ENCODE results near the gene MNT. TPM values are rescaled to one million over a fixed set of nuclear protein-coding genes. Genes with fewer than 3 reads are reported as not detected.

Gene MNT
- total and polyA plus RNA-seq, 9 of the 15 experiments (the other 6 are each of a cell fraction or from before 2014, with no cell fraction given), result 0.18 to 23.8 (median 5.3) TPM

DNA sequence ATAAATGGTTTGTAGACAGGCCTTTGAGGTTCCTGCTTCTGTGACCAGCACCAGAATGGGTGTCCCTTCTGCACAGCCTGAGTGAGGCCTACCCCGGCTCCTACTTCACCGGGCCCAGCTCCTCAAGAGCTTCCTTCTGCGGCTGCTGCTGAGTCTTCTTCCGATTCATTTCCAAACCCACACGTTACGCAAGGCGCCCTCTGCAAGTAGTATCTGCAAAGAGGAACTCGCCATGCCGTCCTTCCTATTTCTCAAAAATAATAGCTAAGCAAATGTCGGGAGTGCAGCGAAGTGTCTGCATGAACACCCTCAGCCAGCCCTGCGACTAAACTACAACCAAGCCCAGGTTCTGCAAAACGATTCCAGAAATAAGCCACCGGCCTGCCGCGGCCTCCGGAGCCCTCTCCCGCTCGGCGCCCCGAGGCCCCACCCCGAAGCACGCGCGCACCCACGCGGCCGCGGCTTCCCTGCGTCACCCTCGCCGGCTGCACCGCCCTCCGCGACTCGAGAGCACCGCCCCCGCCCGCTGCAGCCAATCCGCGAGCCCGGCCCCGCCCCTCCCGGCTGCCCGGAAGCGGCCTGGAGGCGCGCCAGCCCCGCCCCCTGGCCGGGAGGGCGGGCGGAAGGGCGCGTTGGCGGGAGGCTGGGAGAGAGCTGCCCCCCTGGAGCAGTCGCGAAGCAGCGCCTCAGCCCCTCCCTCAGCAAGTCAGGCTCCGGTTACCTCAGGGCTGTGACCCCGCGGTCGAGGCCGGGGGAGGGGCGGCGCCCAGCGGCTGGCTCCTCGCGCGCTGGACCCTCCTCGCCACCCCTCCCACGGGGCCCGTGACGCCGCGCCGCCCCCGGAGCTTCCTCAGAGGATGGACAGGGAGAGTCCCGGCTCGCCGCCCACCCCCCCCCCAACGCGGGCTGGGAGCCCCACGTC, 8.3 kb downstream of the MNT start (continued):
- TF ChIP-seq MXD1 (CRISPR knock-in tag; IDR thresholded peaks at IDR 0.05; ENCODE audit: borderline replicate concordance, poor library complexity, severe bottlenecking) (no peak), ETV6 (IDR thresholded peaks at IDR 0.05; ENCODE audit: borderline replicate concordance in 1 of 2, low read depth in 2 of 2, low read length in 1 of 2) (no peak), ETV6 (CRISPR knock-in tag; IDR thresholded peaks at IDR 0.05; ENCODE audit: borderline replicate concordance) (no peak), KLF13 (tag; IDR thresholded peaks at IDR 0.05; ENCODE audit: borderline replicate concordance, low read depth) (peak; percentile 29; the same call in 1 of the 2 replicates), KLF6 (CRISPR knock-in tag; IDR thresholded peaks at IDR 0.05; ENCODE audit: borderline replicate concordance) (no peak), HNRNPL (IDR thresholded peaks at IDR 0.05; ENCODE audit: low read depth, low read length) (no peak), FOXA1 (IDR thresholded peaks at IDR 0.05; ENCODE audit: borderline replicate concordance) (no peak), XRCC3 (IDR thresholded peaks at IDR 0.05) (no peak), TEAD2 (tag; IDR thresholded peaks at IDR 0.05) (no peak), GATAD2A (IDR thresholded peaks at IDR 0.05) (no peak), ZC3H4 (CRISPR knock-in tag; IDR thresholded peaks at IDR 0.05; ENCODE audit: borderline replicate concordance) (no peak), DIDO1 (tag; IDR thresholded peaks at IDR 0.05; ENCODE audit: low read depth) (no peak), SOX6 (IDR thresholded peaks at IDR 0.05) (no peak), ZNF79 (CRISPR knock-in tag; IDR thresholded peaks at IDR 0.05; ENCODE audit: low read depth) (no peak), ZNF384 (IDR thresholded peaks at IDR 0.05; ENCODE audit: low read depth, low read length) (no peak), PURB (CRISPR knock-in tag; IDR thresholded peaks at IDR 0.05; ENCODE audit: low read depth) (no peak), CEBPG (CRISPR knock-in tag; IDR thresholded peaks at IDR 0.05) (peak; percentile 77; the same call in 1 of the 2 replicates), CEBPG (tag; conservative IDR thresholded peaks at IDR 0.05 in 1 of 2, IDR thresholded peaks at IDR 0.05 in 1 of 2) (peak; percentile 74 to 87), BMI1 (IDR thresholded peaks at IDR 0.05; ENCODE audit: low read length) (no peak)
- TF ChIP-seq, protein P1, sequence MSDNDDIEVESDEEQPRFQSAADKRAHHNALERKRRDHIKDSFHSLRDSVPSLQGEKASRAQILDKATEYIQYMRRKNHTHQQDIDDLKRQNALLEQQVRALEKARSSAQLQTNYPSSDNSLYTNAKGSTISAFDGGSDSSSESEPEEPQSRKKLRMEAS (CRISPR knock-in tag; IDR thresholded peaks at IDR 0.05), result peak; percentile 71
- TF ChIP-seq, protein P2, sequence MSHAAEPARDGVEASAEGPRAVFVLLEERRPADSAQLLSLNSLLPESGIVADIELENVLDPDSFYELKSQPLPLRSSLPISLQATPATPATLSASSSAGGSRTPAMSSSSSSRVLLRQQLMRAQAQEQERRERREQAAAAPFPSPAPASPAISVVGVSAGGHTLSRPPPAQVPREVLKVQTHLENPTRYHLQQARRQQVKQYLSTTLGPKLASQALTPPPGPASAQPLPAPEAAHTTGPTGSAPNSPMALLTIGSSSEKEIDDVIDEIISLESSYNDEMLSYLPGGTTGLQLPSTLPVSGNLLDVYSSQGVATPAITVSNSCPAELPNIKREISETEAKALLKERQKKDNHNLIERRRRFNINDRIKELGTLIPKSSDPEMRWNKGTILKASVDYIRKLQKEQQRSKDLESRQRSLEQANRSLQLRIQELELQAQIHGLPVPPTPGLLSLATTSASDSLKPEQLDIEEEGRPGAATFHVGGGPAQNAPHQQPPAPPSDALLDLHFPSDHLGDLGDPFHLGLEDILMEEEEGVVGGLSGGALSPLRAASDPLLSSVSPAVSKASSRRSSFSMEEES (CRISPR knock-in tag; IDR thresholded peaks at IDR 0.05), result no peak

Measured in K562 (cell line).